HT-29 (cell line): ENCODE results near the gene ZC3H18. TPM values are rescaled to one million over a fixed set of nuclear protein-coding genes. Genes with fewer than 3 reads are reported as not detected.
"Not testable (repeated sequence)": the region's sequence is repeated elsewhere in the genome, so short reads cannot be mapped to it uniquely, and the experiment has no call there.

ENCODE experiments used
- DNase-seq: peaks from one replicate; pipeline ENCODE4 v3.0.0-alpha.2; 2015; ENCODE audit warnings: low spot score
- total RNA-seq: library from RNA; depleted of rRNA; stranded (reverse); fragments of >200 nt; shearing (Covaris generic); gene quantifications from 2 replicates; pipeline ENCODE4 v1.2.3, GENCODE V29; 2014

The ZC3H18 gene
- total RNA-seq, 1 experiment from 2014 or later = 28.9 TPM

DNA sequence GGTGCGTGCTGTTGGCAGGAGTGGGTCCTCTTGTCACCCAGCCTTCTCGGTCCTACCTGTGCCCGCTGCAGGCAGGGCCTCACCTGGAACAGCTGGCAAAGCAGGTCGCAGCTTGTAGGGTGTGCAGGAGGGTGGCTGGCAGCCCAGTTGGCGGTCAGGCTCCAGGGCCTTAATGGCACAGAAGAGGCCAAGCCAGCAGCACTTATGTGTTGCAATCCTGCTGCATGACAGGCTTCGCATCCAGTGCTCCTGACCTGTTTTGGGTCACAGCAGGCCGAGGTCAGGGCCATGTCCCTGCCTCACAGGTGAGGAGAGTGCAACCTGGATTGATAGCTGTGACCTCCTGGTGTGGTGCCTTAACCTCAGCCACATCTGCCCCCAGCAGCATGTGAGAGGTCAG lies 31.9 kb downstream of the ZC3H18 start:
- DNase-seq = no peak

DNA sequence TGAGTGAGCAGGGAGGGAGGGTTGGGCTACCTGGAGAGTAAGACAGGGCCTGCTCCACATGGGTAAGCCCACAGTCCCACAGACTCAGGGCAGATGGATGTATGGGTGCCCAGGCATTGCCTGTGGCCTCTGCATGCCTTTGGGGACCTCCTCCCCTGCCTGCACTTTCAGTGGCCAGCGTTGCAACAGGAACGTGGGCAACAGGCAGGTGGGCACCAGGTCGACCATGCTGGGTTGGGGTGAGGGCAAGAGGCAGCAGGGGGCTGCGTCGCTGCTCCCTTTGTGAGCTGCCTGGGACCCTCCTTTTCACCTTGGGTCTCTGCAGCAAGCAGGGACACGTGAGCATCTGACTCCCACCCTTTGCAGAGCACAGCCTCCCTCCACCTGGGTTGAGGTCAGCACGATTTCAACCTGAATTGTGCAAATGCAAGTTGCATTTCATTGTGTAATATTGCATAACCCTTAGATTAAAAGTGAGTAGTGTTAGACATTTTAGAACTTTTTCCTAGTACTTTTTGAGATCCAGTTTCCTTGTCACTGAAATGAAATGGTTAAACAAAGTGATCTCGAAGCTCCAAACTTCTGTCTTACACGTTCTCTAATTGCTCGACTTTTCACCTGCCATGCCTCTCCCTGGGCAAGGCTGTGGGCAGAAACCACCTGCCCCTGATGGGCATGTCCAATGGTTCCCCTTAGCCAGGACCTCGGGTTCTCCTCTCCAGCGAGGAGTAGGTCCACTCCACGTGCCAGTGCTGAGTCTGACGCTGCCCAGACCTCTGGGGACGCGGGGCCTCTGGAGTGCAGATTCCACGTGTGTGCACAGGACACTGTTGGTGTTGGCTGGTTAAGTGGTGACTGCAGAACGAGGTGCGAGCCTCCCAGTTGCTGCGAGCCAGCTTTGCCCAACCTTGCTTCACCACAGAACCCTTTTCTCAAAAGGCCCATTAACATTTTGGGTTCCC lies 35.3 kb downstream of the ZC3H18 start:
- DNase-seq = no peak

DNA sequence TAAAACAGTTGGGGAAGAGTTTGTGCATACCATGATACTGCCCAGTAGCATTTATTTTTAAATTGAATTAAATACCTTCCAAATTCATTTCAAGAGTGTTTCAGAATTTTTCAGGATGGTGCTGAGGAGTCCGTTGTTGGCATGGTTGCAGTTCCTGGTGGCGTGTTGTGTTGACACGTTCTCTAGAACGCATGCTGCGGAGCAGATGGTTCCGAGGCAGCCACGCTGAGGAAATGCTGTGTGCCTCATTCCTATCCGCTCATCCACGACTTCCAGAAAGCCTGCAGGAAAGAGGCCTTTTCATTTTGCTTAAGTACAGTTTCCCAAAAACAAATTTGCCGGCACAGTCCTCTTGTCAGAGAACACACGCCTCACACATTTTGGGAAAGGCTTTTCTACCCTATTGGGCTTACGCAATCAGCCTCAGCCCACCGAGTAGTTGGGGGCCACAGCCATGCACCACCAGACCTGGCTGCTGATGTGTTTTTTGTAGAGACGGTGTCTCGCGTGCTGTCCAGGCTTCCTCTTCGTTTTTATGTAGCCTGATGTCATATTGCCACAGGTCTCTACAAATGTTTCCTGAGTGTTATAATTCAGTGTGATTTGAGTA lies 36.0 kb downstream of the ZC3H18 start:
- no peak for DNase-seq

DNA sequence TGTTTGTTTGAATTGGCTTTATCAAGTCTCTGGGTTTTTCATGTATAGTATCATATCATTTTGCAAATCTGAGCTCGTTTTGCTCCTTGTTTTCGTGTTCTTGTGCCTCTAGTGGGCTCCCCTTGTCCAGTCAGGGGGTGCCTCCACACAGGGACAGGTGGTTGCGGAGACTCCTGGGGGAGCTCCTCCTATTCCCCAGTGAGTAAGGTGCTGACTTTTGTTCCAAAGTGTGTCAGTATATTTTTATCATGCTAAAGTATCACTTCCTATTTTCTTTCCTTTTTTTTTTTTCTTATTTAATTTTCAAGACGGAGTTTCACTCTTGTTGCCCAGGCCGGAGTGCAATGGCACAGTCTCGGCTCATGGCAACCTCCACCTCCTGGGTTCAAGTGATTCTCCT lies 37.9 kb downstream of the ZC3H18 start:
- no peak for DNase-seq

DNA sequence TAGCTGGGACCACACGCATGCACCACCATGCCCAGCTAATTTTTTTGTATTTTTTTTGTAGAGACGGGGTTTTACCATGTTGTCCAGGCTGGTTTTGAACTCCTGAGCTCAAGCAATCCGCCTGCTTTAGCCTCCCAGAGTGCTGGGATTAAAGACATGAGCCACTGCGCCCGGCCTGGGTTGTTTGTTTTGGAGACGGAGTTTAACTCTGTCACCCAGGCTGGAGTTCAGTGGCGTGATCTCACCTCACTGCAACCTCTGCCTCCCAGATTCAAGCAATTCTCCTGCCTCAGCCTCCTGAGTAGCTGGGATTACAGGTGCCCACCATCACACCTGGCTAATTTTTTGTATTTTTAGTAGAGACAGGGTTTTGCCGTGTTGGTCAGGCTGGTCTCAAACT lies 39.2 kb downstream of the ZC3H18 start:
- not testable (repeated sequence) for DNase-seq

DNA sequence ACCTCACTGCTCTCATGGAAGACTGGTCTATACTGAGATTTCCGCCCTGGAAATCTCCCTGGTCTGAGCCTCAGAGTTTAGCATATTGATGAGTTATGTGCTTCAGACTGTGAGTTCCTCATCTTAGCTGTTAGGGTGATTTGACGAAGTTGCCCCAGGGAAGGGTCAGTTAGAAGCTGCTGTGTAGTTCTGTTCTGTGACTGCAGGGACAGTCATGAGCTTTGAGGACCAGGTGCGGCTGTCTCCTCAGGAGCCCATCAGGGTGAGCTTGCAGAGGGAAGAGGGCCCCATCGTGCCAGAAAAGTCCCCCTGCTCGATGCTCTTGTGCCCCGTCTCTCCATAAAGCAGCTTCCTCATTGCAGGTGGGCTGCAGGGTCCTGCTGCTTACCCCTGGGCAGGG lies 39.9 kb downstream of the ZC3H18 start:
- DNase-seq = no peak

DNA sequence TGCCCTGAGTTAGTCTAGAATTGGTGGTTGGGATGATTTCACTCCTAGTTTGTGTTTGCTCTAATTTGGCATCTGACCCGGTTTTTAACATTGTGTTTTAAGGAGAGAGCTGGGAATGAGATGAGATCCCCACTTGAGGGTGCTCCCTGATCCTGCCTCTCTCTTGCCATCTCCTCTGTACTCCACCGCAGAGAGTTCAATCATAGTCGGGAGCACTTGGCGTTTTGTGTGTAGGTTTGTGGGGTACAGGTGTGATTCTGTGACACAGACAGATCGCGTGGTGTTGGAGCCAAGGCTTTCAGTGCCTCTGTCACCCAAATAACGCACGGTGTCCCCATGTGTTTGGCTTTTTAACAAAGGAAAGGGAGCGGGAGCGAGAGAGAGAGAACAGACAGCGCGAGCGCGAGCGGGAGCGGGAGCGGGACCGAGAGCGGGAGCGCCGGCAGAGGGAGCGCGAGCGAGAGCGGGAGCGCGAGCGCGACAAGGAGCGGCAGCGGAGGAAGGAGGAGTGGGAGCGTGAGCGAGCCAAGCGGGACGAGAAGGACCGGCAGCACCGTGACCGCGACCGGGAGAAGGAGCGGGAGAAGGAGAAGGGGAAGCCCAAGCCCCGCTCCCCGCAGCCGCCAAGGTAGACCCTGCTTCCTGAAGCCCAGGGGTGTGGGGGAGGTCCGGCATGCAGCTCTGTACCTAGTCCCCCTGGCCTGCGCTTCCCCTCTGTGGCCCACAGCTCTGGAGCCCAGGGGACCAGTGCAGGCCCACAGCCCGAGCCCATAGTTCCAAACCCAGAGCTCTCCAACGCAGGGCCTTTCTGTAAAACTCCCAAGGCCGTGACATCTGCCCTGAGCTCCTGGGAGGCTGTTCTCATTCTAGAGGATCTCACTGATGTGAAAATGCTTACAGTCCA lies 41.0 kb downstream of the ZC3H18 start:
- DNase-seq = no peak

DNA sequence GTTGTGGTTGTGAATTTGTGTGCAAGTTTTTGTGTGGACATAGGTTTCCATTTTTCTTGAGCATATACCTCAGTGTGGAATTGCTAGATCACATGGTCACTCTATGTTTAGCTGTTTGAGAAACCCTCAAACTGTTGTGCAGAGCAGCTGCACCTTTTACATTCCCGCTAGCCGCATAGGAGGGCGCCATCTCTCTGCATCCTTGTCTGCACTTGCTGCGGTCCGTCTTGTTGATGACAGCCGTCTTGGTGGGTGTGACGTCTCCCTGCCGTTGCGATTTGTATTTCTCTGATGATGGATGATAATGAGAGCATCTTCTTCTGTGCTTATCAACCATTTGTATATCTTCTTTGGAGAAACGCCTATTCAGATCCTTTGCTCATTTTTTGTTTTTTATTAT lies 43.1 kb downstream of the ZC3H18 start:
- no peak for DNase-seq

DNA sequence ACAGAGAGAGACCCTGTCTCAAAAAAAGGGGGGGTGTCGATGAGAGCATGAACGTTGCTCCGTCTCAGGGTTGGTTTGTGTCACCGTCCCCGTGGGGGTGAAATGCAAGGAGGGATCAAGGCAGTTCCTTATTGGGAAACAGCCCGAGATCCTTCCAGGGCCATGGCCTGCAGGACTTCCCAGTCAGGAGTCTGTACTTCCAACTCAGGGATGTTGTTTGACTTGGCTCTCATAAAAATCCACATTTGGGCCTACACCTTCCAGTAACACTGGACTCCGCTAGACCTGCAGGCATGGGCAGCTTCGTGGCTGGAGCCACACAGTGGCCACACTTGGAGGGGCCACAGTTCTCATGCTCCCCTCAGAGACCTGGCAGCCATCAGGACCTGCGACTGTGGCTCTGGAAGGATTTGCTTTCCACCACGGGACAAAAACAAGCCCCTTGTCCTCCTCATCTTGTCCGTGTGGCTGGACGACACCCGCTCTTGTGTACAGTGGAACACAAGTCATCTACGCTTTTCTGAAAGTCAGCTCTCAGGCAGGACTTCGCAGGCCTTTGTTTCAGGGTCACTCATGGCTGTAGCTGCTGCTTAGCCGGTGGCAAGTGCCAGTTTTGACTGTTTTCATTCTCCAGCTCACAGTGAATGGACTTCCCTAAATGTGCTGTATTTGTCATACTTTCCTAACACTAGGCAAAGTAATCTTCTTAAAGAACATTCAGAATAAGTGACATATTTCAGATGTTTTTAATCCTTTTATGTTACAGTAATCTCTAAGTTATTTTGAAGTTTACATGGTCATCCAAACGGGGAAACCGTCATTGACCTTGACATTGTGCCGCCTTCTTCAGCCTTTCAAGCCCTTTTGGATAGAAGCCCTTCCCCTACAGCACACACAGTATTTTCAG lies 44.0 kb downstream of the ZC3H18 start:
- DNase-seq = no peak

DNA sequence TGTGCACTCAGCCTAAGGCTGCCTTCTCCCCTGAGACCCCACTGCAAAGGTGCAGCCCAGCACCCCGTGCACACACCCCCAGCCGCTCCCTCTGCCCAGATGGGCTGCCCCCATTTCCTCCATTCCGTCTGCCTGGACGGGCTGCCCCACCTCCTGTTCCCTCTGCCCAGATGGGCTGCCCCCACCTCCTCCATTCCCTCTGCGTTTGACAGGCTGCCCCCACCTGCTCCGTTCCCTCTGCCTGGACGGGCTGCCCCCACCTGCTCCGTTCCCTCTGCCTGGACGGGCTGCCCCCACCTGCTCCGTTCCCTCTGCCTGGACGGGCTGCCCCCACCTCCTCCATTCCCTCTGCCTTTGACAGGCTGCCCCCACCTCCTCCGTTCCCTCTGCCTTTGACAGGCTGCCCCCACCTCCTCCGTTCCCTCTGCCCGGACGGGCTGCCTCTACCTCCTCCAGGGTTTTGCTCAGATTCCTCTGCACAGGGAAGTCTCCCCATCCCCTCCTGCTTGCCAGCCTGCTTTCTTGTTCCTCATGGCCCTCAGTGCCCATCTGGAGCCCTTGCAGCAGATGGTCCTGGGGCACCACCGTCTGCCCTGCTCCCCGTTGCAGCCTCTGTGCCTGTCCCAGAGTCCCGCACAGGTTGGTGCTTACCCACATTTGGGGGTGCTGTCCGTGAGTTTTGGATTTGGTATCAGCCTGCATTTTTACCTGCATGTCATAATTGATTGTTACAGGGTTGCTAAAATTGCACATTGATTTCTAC lies 44.8 kb downstream of the ZC3H18 start:
- no peak for DNase-seq

DNA sequence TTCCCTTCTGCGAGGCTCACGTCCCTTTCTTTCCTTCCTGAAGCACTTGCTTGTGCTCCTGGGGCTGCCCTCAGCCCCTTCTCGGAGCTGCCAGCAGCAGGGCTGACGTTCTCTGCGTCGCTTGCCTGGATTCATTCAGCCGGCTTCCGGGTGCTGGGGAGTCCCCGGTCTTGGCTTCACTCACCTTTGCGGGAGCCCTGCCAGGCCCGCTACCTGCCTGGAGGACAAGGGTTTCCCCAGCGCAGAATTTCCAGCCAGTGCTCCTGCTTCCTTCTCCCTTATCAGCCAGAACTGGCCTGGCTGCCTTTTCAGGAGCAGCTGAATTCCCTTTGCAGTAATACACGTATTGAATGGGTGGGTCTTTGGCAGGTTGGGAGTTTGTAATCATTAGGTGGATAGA lies 46.1 kb downstream of the ZC3H18 start:
- peak; percentile 80 for DNase-seq

DNA sequence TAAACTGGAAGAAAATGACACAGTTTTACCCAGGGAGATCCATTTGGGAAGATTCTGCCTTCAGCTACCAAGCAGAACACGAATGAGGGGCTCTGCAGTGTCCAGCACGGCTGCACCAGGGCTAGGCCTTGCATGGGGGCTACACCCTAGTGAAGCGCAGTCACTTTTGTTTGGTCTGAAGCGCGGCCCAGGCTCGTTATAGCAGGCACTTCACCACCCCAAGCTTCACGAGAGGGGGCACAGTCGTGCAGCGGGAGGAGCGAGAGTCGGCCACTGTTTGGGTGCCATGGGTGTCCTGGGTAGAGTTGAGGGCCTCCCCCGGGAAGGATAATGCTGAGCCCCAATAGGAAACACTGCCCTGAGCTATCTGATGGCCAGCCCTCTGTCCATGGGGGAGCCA lies 46.5 kb downstream of the ZC3H18 start:
- DNase-seq = no peak

DNA sequence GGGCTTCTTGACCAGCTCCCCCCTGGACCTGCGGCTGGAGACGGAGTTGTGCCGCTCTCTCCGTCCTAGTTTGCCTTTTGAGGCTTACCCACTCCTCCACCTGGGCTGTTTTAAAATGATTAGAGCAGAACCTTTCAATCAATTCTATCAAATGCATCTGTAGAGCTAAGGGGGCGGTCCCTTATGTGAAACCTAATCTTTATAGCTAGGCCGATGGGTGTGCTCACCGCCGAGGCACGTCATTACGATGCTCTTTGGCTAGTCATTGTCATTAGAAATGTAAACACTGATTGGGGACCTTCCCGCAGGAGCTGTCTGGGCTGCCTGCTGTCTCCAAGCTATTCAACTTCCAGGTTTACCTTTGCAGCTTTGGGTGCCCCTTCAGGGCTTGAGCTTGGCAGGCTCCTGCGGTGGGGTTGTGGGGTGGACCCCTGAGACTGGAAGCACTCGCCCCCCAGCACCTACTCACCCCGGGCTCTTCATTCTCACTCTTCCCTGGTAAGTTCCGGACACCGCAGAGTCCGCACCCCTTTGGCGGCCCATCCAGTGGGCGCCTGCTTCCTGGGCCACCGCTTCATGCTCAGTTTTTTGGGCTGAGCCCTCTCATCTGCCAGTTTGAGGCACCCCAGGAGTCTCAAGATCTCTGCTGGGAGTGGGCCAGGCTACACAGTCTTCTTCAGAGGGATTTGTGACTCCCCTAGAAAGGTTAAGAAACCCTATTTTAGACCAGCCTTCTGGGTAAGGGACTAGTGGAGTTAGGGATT lies 47.2 kb downstream of the ZC3H18 start:
- no peak for DNase-seq

DNA sequence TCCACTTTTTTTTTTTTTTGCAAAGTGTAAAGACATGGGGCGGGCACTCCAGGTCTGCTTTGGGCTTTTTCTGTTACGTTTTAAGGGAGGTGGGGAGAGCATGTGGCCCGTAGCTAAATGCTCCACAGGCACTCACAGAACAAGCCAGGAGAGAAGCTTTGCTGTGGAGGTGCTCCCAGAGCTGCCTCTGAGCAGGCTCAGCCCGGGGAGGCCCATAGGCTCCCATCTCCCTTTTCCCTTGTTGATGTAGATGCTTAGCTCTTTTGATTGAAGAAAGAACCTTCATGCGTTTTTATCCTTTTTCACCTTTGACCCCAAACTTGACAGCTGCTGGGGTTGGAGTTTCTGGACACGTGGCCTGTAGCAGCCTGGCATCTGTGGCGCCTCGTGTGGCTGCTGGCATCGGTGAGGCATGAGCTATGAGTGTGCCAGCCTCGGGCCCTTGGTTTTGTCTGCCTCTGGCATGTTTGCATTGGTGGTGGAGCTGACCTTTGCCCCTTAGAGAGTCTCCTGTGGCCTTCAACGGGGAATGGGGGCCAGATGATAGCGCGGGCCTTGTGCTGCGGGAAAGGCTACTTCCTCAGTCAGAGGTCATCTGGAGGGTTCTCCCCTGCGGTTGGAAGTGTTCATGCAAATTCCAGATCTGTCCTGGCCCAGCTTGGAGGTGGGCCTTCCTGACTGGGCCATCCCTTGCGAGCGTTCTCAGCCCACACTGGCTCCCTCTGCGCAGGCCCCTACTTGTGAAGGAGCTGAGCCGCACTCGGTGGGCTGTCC lies 48.2 kb downstream of the ZC3H18 start:
- peak; percentile 40 for DNase-seq

DNA sequence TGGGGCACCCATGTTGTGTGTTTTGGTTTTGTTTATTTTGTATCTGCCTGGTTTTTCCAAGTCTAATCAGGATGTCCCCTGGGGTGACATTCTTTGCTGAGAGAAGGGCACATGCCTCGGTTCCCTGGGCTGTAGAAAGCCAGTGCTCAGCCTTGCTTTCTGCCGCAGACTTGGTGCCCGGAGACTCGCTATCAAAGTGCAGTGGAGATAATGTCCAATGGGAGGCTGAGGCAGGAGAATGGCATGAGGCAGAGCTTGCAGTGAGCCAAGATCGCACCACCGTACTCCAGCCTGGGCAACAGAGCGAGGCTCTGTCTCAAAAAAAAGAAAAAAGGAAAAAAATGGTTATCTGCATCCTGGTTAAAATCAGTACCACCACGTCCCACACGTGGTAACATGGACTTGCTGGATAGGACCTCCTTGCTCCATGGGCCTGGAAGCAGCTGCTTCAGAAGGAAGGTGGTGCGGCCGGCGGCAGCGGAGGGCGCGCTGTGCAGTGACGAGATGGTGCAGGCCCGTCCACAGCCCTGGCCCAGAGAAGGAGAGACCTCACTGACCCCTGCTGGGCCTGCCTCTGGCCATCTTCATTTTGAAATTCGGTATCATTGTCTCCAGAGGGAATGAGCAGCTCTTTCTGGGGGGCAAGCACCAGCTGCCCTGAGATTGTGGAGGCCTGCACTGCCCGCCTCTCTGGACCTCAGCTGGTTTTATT lies 48.9 kb downstream of the ZC3H18 start:
- no peak for DNase-seq

DNA sequence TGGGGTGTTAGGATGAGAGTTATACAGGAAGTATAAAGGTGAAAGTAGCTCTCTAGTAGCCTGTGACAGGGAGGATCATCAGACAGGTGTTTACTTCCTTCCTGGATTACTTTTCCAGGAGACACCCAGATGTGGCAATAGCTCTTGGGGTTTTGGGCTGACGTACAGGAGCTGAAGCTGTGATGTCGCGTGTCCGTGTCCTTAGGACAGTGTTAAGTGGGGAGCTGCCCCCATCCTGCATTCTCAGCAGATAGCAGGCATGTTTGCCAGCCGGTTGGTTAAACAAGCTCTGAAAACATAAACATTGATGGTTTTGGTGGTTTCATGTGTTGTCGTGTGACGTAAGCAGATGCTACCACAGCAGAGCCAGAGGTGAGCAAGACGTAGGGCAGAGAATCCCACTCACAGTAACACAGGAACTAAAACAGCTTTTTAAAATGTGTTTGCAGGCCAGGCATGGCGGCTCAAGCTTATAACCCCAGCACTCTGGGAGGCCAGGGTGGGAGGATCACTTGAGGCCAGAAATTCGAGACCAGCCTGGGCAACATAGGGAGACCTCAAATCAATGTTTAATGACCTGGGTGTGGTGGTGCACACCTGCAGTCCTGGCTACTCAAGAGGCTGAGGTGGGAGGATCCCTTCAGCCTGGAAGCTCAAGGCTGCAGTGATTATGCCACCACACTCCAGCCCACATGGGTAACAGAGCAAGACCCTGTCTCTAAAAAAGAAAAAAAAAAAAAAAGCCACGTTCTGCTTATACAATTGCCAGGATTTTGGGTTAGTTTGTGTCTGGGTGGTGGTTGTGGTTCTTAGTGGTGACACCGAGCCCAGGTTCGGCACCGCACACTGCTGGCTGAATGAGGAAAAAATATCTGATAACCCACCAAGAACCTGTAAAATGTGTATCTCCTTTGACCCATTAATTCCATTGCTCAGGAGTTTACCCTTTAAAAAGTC lies 49.9 kb downstream of the ZC3H18 start:
- DNase-seq = no peak

DNA sequence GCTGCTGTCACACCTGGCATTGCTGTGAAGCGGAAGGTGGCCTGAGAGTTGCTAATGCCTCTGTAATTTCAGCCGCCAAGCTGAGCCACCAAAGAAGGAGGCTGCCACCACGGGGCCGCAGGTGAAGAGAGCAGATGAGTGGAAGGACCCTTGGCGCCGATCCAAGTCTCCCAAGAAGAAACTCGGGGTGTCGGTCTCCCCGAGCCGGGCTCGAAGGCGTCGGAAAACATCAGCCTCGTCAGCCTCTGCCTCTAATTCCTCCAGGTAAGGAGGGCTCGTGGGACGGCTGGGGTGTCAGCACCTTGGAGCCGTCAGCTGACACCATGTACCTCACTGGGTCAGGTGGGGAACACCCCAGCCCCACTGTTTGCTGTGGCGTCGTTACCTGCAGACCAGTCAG lies 51.9 kb downstream of the ZC3H18 start:
- no peak for DNase-seq
